Mammary epithelial cell (primary cell): ENCODE measurements around the gene TCF25.

ENCODE experiments used
- CTCF ChIP-seq, 2 donors: IDR thresholded peaks in 1 of 2; conservative IDR thresholded peaks in 1 of 2; 2 replicates each; pipeline ENCODE4 v1.5.1; 2011 to 2012; ENCODE audit warnings: inconsistent platforms in 2 of 2, low read length in 2 of 2, mild to moderate bottlenecking in 2 of 2, control low read depth in 1 of 2, low read depth in 1 of 2; ENCODE audit not compliant: insufficient read depth in 1 of 2; ENCODE audit errors: extremely low read depth in 1 of 2
- EZH2 ChIP-seq: IDR thresholded peaks from 2 replicates; pipeline ENCODE4 v1.6.1; 2012; ENCODE audit warnings: low read length, inconsistent platforms, borderline replicate concordance

DNA sequence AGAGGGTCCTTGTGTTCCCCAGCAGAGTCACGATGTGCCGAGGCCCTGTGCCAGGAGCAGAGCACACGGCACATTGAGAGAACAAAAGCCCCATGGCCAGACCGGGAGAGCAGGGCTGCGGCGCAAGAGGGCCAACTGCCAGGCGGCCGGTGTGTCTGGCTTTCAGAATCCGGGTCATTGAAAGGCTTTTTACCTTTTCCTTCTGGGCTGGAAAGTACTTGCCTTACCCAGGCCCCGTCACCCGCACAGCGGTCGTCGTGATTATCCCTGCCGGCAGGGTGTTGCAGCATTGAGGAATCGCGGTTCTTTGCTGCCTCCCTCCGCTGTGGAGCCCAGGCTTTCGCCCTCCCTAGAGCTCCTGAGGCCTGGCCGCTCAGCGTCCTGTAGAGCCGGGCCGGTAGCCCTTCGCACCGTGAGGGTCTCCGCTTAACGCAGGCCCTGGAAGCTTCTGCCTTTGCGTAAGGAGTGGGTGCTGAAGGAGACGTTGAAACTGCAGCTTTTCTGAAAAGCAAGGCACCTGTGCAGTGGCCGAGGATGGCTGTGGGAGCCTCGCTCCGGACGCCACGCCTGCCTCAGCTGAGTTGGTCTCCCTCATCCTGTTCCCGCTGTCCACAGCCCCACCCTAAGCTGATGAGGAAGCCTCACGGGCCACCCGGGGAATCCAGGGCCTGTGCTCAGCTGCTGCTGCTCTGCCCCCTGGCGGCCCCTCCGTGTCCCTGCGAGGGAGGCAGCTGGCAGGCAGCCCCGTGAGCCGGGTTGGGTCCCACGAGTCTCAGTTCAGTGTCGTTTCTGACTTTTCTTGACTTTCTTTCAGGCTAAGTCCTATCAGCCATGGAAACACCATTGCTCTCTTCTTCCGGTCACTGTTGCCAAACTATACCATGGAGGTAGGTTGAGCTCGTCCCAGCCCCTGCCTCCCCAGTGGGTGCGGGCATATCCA, 36.7 kb downstream of the TCF25 start:
- TF ChIP-seq CTCF (conservative IDR thresholded peaks at IDR 0.05 in 1 of 2, IDR thresholded peaks at IDR 0.05 in 1 of 2; ENCODE audit: extremely low read depth in 1 of 2, insufficient read depth in 1 of 2, low read depth in 1 of 2, low read length in 2 of 2) = peak; percentile 73 to 92
- TF ChIP-seq EZH2 = no peak
